ENCODE results near the gene DKKL1. TPM values are rescaled to one million over a fixed set of nuclear protein-coding genes. Genes with fewer than 3 reads are reported as not detected.

Gene DKKL1
- total RNA-seq, 1 donor from 2014 or later, result not detected

DNA sequence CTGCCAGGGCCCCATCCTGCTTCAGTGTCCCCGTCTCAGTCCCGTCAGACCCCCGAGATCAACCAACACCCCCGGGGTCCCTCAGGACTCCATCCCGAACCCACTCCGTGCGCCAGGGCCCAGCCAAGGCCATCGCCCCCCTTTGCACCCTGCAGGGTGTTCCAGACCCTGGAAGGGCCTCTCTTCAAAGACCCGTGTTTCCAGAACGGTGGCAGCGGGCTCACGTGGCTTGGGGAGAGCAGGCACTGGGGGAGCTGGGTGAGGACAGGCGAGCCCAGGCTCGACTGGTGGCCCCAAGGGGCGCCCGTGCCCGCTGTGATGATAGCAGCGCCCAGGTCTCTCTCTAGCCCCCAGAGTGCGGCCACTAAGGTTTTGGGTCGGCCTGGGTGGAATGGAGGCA, 25.7 kb downstream of the DKKL1 start:
- ATAC-seq (ENCODE audit: poor library complexity), result no peak
- intact Hi-C loops (cut with DNase I), result no loop called here

DNA sequence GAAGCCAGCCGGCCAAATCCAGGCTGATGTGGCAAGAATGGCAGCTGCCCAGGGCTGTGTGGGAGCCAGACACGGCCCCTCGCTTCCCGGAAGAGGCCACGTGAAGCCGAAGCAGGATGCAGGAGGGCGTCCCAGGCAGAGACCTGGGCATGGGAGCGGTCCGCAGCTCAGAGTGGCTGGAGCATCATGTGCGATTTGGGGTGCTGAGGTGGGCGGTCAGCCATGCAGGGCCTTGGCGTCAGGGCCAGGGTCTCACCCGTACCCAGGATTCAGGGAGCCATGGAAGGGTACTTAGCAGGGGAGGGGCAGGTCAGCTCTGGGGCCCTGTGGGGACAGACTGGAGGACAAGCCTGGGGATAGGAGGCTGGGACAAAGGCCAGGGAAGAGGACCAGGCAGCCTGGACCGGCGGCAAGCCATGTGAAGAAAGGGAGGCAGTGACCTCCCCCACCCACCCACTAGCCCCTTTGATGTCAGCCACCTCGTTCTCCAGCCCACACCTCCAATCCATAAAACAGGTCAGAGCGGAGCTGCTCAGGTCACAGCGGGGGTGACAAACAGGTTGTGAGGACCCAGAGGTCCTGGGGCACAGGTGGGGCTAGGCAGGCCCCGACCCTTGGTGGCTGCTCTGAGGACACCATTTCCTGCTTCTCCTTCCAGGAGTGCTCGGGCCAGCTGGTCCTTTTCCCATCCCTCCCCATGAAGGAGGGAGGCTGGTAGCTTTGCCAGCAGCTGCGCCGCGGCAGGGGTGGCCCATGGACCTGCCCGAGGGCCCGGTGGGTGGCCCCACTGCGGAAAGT, 26.7 kb downstream of the DKKL1 start:
- intact Hi-C loops (cut with DNase I), result loop anchor here (10.0 kb wide), 1 partner anchor 154 kb away; no protein-coding TSS in a partner anchor
- DNase-seq (no peak), ATAC-seq (ENCODE audit: poor library complexity) (no peak)

More for the DNA sequence above, 25.7 kb downstream of the DKKL1 start:
- DNase-seq, result no peak

DNA sequence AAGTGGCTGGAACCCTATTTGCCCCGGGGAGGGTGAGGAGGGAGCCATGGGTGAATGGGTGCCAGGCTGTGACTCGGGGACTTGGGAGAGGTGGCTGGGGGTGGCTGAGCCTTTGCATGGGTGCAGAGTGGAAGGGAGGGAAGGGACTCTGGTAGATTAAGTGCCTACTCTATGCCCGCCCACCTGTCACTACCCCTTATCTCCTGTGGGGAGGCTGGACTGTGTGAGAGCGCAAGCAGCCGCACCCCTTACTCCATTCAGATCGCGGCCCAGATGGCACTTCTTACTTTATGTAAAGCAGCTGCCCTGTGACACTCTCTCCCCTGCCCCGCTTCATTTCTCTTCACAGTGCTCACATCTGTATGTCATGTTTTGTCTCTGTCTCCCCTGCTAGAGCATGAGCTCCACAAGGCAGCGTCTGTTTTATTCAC, 27.3 kb downstream of the DKKL1 start:
- intact Hi-C loops (cut with DNase I), result loop anchor here (10.0 kb wide), 1 partner anchor 154 kb away; no protein-coding TSS in a partner anchor
- DNase-seq (no peak), ATAC-seq (ENCODE audit: poor library complexity) (no peak)

DNA sequence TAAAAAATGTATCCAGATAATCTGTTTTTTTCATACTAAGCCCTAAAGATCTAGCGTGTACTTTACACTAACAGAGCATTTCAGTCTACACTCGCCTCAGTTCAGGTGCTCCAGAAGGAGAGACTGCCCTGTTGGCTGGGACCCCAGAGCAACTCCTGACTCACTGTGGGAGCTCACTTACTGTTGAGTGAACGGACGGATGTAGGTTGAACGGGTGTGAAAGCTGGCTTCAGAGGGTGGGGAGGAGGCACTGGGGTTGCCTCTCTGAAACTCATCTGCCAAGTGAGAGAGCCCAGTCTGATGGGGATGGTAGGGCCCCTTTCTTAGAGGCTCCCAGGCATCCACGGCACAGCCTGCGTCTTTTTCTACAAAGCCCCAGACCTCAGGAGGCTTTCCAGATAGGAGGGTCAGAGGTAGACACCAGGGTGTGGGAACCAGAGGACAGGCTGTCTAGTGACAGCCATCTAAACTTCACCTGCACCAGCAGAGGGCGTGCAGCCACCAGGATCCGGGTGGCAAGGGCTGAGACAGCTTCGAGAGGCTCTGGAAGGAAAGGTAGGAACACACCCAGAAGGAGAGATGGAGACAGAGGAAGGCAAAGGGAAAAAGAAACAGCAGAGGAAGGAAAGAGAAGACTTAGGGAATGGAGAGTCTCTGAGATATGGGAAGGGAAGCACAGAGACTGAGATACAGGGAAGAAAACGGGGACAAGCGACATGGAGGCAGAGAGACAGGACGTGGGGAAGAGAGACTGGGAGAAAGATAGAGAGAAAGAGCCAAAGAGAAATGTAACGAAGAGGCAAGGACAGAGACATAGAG, 28.1 kb downstream of the DKKL1 start:
- ATAC-seq (ENCODE audit: poor library complexity) (peak; percentile 90), DNase-seq (peak; percentile 85)
- intact Hi-C loops (cut with DNase I), result loop anchor here (2.0 to 10.0 kb wide), 2 partner anchors 51 to 153 kb away; no protein-coding TSS in a partner anchor

DNA sequence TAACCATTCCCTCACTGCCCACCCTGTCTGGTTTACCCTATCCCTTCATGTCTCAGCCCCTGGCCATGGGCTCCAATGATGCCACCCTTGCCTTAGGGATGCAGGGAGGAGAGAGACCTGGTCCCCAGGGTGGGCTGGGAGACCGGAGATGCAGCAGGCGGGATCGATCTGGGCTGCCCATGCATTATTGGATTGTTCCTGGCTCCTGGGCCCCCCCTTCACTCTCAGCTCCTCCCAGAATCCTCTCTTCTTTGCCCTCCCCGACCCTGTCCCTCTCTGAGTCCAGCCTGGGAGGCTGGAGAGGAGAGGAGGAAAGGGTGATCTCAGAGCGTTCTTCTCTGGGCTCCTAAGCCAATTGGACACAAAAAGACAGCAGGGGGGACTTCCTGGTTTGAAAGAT, 30.2 kb downstream of the DKKL1 start:
- DNase-seq, result no peak
- intact Hi-C loops (cut with DNase I), result loop anchor here (2.0 to 10.0 kb wide), 2 partner anchors 49 to 151 kb away; no protein-coding TSS in a partner anchor
- no peak for ATAC-seq (ENCODE audit: poor library complexity)

DNA sequence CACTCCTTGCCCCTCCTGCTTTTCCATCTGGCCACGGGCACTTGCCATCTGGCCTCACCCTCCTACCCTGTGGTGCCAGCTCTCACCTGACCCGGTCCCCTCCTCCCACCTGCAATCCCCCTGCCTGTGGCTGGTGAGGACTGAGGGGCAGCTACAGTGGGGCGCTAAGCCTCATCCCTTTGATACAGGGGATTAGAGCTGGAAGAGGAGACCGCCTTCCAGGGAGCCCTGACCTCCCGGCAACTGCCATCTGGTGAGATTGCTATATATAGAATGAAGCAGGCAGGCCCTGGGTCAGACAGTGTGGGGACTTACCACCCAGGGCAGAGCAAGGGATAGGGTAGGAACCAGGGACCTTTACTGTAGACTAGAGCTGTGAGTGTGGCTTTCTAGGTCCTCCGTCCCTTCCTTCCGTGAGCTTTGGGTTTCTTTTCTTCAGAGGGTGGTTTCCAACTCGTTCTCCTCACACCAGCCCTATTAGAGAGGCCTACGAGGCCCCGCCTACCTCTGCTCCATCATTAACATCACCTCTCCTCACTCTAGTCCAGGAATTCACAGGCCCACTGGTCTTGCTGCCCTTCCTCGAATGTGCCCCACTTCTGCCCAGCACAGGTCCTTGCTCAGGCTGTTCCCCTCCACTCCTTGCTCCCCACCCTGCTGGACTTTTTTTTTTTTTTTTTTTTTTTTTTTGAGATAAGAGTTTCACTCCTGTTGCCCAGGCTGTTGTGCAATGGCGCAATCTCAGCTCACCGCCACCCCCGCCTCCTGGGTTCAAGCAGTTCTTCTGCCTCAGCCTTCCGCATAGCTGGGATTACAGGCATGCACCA, 32.1 kb downstream of the DKKL1 start:
- intact Hi-C loops (cut with DNase I), result loop anchor here (10.0 kb wide), 1 partner anchor 149 kb away; no protein-coding TSS in a partner anchor
- no peak for ATAC-seq (ENCODE audit: poor library complexity)
- no peak for DNase-seq

DNA sequence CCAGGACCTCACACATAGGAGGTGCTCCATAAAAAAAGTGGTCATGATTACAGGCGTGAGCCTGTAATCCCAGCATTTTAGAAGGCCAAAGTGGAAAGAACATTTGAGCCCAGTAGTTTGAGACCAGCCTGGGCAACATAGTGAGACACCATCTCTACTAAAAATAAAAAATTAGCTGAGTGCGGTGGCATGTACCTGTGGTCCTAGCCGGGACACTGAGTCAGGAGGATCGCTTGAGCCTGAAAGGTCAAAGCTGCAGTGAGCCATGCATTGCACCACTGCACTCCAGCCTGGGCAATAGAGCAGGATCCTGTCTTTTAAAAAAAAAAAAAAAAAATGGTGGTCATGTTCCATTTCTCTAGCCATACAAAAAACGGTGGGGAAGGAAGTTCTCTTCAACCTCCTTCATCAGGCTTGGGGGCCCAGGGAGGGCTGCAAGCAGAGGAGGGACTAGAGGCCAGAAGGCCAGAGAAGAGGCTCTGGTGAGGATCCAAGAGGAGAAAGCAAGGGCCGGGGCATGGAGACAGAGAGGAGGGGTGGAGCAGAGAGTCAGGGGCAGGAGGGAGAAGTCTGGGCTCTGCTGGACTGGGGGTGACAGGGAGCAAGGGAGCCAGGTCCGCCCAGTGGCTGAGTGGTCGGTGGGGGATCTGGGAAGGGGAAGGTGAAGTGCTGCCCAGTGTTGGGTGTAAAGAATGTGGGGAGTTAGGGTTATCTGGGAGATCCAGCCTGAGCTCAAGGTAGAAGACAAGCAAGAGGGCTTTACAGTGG, 33.2 kb downstream of the DKKL1 start:
- ATAC-seq (ENCODE audit: poor library complexity), result no peak
- no peak for DNase-seq
- intact Hi-C loops (cut with DNase I), result loop anchor here (10.0 kb wide), 1 partner anchor 148 kb away; no protein-coding TSS in a partner anchor

DNA sequence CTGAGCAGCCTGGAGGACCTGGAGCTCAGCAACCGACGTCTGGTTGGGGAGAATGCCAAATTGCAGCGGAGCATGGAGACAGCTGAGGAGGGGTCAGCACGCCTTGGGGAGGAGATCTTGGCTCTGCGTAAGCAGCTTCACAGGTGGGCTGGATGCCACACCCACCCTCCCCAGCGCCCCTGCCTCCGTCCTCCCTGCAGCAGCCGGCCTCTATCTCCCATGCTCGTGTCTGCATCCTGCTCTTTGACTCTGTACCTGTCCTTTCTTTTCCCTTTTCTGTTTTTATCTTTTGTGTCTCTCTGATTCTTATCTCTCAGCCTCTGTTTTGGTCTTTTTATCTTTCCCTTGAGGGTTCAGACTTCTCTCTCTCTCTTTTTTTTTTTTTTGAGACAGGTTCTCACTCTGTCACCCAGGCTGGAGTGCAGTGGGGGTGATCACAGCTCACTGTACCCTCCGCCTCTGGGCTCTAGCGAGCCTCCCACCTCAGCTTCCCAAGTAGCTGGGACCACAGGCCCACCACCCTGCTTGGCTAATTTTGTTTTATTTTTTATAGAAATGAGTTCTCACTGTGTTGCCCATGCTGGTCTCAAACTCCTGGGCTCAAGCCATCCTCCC, 34.4 kb downstream of the DKKL1 start:
- DNase-seq (no peak), ATAC-seq (ENCODE audit: poor library complexity) (no peak)
- intact Hi-C loops (cut with DNase I), result loop anchor here (10.0 kb wide), 1 partner anchor 147 kb away; no protein-coding TSS in a partner anchor

DNA sequence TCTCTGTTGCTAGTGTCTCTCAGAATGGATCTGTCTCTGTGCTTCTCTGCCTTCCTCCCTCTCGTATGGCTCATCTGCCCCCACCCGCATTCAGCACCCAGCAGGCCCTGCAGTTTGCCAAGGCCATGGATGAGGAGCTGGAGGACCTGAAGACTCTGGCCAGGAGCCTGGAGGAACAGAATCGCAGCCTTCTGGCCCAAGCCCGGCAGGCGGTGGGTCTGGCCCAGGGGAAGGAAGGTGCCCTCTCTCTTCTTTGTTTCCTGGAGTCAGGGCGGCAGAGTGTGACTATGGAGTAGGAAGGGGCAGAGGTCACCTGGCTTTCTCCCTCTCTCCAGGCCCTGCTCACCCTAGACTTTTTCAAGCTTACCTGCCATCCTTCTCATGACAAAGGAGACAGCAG, 35.3 kb downstream of the DKKL1 start:
- intact Hi-C loops (cut with DNase I), result loop anchor here (10.0 kb wide), 1 partner anchor 146 kb away; no protein-coding TSS in a partner anchor
- ATAC-seq (ENCODE audit: poor library complexity), result no peak
- no peak for DNase-seq

DNA sequence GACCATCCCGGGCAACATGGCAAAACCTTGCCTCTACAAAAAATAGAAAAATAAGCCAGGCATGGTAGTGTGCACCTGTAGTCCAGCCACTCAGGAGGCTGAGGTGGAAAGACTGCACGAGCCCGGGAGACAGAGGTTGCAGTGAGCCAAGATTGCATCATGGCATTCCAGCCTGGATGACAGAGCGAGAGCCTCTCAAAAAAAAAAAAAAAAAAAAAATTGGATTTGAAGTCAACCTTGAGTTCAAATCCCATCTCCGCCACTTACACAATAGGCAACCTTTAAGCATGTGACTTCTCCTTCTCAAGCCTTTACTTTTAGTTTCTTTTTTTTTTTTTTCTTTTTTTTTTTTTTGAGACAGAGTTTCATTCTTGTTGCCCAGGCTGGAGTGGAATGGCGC, 36.4 kb downstream of the DKKL1 start:
- intact Hi-C loops (cut with DNase I), result no loop called here
- DNase-seq, result no peak

DNA sequence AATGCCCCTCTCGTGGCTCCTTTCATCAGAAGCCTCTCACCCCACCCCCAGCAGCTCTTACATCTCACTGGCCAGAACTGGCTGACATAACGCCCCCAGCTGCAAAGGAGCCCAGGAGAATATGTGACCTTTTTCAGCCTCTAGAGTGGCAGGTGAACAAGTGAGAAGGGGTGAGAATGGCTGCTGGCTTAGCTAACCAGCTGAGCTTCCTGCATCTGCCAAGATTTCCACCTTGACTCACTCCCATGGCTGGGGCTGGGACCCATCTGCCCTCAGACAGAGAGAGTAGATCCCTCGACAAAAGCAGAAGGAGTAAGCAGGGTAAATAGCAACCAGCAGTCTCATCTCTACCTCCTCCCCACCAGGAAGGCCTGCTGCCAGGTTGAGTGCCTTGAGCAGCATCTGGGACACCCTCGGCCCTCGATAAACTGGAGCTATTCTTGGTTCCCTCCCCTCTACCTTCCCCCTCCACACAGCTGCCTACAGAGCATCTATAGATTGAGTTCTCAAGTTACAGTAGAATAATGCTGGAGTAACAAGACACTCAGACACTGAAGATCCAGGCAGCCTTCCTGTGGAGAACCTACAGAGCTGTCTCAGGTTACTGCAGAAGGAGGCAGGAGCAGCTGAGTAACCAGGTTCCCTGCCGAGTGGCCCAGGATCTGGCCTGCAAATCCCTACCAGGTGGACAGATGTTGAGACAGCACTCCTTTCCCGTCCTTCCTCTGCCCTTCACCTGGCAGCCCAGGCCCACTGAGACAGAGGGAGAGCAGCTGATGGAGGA, 39.9 kb downstream of the DKKL1 start:
- intact Hi-C loops (cut with DNase I), result no loop called here
- ATAC-seq (ENCODE audit: poor library complexity), result no peak

More for the DNA sequence above, 36.4 kb downstream of the DKKL1 start:
- no peak for ATAC-seq (ENCODE audit: poor library complexity)

DNA sequence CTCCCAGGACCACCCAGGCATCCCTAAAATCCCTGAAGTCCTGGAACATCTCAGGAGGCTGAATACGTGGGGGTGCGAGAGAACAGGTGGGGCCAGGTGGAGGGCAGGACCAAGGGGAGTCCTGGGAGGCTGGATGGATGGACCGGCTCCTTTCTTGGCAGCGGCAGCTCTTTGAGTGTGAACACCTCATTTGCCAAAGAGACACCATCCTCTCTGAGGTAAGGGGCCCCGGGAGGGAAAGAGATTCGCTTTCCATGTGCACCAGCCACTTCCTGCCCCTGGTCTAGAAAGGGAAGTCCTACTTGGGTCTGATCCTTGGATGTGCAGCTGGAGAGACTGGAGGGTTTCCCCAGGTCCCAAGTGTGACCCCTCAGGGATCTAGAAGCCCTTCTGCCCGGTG, 43.4 kb downstream of the DKKL1 start:
- no peak for ATAC-seq (ENCODE audit: poor library complexity)
- intact Hi-C loops (cut with DNase I), result no loop called here

More for the DNA sequence above, 39.9 kb downstream of the DKKL1 start:
- no peak for DNase-seq

DNA sequence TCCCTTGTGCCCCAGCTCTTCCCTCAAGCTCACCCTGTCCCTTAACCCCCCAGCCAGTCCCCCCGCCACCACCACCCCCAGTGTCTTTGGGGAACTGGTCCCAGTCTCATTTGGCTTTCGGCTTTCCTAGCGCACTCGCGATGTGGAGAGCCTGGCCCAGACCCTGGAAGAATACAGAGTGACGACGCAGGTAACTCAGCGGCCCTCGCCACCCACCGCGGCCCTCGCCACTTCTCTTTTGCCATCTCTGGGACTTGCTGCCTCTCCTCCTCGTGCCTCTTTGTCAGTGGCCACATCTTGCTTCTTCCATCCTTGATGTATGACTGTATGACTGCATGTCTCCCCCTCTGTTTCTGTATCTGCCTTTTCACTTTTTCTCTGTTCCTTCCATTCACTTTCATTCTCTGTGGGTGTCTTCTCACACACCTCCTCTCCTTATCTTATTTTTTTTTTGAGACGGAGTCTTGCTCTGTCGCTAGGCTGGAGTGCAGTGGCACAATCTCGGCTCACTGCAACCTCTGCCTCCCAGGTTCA, 43.9 kb downstream of the DKKL1 start:
- intact Hi-C loops (cut with DNase I), result no loop called here
- DNase-seq, result no peak
- ATAC-seq (ENCODE audit: poor library complexity), result no peak

More for the DNA sequence above, 43.4 kb downstream of the DKKL1 start:
- DNase-seq, result no peak

DNA sequence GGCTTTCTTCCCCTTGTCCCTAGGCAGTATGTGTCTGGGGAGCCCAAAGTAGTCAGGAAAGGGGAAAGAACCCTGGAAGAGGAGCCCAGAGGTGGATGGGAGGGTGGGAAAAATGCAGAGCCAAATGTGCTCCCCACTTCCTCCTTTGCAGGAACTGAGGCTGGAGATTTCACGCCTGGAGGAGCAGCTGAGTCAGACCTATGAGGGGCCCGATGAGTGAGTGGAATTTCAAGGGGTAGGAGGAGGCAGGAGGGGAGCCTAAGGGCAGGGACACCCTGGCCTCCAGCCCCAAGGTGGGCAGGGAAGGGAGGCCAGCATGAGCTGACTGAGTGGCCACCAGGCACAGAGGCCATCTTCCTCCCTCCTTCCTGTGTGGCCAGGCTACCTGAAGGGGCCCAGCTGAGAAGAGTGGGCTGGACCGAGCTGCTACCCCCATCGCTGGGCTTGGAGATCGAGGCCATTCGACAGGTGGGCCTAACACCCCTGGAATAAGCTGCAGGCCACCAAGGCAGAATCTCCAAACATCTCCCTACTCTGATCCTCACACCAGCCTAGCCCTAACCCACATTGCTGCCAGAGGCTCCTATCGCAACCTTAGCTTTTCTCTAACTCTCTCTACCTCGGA, 45.3 kb downstream of the DKKL1 start:
- ATAC-seq (ENCODE audit: poor library complexity), result no peak
- intact Hi-C loops (cut with DNase I), result no loop called here

DNA sequence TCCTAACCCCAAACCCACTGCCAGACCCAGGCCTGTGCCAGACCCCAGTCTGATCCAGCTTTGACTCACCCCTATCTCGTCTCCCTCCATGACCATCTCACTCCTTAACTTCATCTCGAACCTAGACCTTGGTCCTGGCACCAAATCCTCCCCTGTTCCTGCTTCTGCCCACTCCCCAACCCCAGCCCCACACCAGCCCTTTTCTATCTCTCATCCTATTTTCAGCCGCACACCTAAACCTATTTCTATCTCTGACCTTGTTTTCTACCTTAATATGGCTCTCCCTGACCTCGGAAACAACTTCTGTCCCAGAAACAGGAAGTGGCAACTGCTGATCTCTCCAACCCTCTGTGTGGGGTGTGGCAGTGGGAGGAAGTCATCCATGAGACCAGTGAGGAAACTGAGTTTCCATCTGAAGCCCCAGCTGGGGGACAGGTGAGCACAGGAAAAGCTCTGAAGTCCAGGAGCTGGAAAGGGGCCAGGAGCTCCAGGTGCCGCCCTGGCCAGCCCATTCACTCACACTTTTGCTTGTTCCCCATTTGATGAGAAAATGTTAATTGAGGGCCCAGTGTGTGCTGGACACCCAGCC, 45.9 kb downstream of the DKKL1 start:
- intact Hi-C loops (cut with DNase I), result no loop called here
- DNase-seq (no peak), ATAC-seq (ENCODE audit: poor library complexity) (no peak)

More for the DNA sequence above, 45.3 kb downstream of the DKKL1 start:
- DNase-seq, result no peak

All from Right ventricle myocardium superior (tissue), 1 donor.